C4-2B (cell line): ENCODE data around the gene KDM4C.

Experiments used
- H3K27ac ChIP-seq: fragments of 450-650 bp; 2 replicates; pipeline ENCODE4 v1.5.1; 2017
- CTCF ChIP-seq: fragments of 450-650 bp; conservative IDR thresholded peaks from 2 replicates; pipeline ENCODE4 v1.5.1; 2017; ENCODE audit warnings: mild to moderate bottlenecking
- ZFX ChIP-seq: fragments of 450-650 bp; IDR thresholded peaks from 2 replicates; pipeline ENCODE4 v1.6.1; 2017

KDM4C gene

DNA sequence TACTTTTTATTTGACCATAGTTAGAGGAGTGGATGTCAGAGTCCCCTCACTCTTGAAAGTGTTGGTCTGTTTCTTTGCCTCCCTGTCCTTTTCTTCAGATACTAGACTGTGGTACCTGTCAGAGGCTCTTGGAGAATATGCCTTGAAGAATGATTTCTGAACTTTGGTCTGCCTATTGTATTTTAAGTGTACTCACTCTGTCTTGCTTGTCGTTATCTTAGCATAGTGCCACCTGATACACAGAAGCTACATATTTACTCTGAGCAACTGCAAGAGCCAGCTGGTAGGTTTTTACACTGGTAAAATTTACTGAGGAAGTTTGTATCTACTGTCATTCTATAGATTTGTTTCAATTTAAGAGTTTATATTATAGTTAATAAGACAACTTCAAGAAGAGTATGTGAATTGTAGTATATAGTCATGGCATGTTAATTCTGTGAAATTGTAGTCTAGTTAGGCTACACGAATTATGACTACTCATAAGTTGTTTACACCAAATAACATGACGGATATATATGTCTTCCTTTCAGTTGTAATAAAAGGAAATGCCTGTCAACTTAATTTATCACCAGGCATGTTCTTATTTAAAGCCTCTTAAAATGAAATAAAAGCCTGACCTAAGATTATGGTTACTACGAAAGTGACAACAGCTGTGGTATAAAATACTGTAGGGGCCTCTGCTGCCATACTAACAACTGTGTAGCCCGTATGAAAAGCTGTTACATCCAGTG lies 201.7 kb downstream of the KDM4C start:
- TF ChIP-seq CTCF (no peak), ZFX (no peak)
- H3K27ac ChIP-seq, result no peak overlapping the region

DNA sequence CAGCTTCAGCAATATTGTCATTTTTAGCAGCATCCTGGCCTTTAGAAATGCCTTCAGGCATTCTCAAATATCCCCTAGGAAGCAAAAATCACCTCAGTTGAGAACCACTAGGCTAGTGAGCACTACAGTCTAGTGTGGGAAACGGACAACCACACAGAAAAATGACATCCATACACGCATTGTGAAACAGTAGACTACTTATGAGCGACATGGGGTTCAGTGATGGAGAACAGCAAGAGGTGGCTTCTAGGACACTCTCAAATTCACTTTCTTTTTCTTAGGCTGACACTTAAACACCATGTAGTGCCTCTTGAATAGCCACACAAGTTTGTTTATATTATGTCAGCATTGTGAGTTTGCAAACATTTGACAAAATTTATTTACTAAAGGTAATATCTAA lies 203.0 kb downstream of the KDM4C start:
- TF ChIP-seq ZFX (no peak), CTCF (no peak)

DNA sequence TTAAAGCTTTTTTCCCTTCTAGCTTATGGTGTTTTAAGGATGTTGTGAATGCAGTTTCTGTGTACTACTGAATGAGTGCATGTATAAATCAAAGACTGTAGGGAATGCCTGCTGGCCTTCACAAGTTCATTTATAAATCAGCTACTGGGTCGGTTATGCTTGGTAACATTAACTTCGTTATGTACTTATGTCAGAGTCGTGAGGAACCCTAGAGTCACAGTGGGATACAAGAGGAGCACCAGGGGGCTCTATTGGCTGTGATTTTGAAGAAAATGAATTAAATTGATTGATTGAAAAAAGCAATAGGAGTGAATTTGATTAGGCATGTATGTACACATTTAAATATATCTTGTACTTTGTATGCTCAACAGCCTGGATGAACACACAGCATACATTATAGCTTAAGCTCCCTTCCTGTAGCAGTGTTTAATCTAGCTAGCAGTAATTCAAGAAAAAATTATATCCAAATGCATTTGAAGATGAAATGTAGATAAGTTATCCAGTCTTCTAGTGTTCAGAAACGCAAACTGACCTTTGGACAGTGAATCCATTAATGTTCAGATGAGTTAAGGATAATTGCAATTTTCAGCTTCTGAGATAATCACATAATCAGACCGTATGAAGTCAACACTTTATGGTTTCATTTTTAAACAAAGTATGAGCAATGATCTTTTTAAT lies 204.2 kb downstream of the KDM4C start:
- no peak overlapping the region for H3K27ac ChIP-seq
- TF ChIP-seq CTCF, result no peak
- TF ChIP-seq ZFX, result no peak

More for the DNA sequence above, 203.0 kb downstream of the KDM4C start:
- no peak overlapping the region for H3K27ac ChIP-seq

DNA sequence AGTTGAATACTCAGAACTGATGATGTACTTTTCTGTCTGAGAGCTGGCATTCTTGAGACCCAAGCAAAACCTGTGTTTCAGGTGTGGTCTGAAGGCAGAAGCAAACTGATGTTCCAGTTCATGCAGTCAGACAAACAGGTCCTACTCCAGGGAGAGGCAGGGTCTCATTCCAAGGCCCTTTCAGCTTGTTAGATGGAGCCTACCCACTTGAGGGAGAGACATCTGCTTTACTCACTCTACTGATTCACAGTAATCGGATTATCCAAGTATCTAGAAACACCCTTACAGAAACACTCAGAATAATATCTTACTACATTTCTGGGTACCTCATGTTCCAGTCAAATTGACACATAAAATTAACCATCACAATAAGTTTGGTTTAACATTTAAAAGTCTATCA lies 207.8 kb downstream of the KDM4C start:
- H3K27ac ChIP-seq, result no peak overlapping the region
- no peak for TF ChIP-seq CTCF
- no peak for TF ChIP-seq ZFX

DNA sequence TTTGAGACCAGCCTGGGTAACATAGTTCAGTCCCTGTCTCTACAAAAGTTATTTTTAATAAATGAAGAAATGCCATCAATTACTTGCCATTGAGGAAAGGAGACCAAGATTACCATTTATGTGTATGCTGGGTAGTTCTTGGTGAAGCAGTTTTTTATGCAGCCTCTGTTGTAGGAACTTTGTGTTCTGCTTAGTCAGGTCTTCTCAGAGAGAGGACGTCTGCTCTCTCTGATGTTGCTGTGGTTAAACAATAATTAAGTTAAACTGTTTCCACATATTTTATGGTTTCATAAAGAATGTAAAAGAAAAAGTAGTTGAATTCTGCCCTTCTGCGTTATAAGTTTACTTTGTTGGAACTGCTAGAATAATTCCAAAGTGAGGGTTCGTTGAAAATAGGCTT lies 210.5 kb downstream of the KDM4C start:
- H3K27ac ChIP-seq, result no peak overlapping the region
- TF ChIP-seq ZFX (no peak), CTCF (no peak)

DNA sequence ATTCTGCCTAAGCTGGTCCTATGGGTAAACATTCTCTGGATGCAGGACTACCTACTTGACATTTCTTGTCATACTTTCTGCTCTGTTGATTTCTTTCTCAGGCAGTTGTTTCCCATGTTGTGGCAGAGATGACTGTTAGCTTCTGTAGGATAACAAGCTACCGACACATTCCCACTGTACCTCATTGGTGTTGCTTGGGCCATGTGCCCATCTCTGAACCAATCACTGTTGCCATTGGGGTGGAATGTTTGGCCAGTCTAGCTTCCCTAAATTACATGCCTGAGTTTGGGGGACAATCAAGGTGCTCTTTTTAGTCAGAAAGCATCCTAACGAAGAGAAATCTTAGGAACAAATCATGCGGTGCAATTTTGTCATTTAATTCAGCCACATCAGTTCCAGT lies 212.0 kb downstream of the KDM4C start:
- TF ChIP-seq CTCF (no peak), ZFX (no peak)
- H3K27ac ChIP-seq, result no peak overlapping the region

DNA sequence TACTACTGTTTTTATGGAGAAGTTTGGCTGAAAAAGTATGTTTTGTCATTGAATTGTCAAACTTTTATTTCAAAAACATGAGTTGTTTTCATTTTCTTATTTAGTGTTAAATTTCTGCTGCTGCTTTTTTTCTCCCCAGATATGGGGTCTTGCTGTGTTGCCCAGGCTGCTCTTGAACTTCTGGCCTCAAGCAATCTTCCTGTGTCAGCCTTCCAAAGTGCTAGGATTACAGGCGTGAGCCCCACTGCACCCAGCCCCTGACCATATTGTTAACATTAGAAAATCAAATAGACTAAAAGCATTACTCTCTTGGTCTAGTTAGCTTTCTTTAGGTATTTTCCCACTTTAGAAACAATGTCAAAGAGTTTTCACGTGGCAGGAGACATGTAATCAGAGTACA lies 215.3 kb downstream of the KDM4C start:
- no peak overlapping the region for H3K27ac ChIP-seq
- TF ChIP-seq CTCF (no peak), ZFX (no peak)
